Measurements from ENCODE around the gene ZNF407. TPM values are rescaled to one million over a fixed set of nuclear protein-coding genes. Genes with fewer than 3 reads are reported as not detected.

ZNF407 gene
- total RNA-seq, 1 donor from 2014 or later = 23.5 TPM

- intact Hi-C loops (cut with micrococcal nuclease) = no loop called here
Measured at GRCh38 chr18:74819433-74820059, 221.9 kb downstream of the ZNF407 start.

- intact Hi-C loops (cut with micrococcal nuclease) = no loop called here
Measured at GRCh38 chr18:74820160-74820780, 222.6 kb downstream of the ZNF407 start.

- intact Hi-C loops (cut with micrococcal nuclease) = no loop called here
Measured at GRCh38 chr18:74825460-74825859, 227.8 kb downstream of the ZNF407 start.

GRCh38 chr18:74826572-74826971, 228.9 kb downstream of the ZNF407 start:
- intact Hi-C loops (cut with micrococcal nuclease) = no loop called here

- intact Hi-C loops (cut with micrococcal nuclease) = no loop called here
Measured at GRCh38 chr18:74828200-74828599, 230.5 kb downstream of the ZNF407 start.

GRCh38 chr18:74831571-74832250, 234.0 kb downstream of the ZNF407 start:
- intact Hi-C loops (cut with micrococcal nuclease) = no loop called here

- intact Hi-C loops (cut with micrococcal nuclease) = no loop called here
Measured at GRCh38 chr18:74832381-74832780, 234.7 kb downstream of the ZNF407 start.

- intact Hi-C loops (cut with micrococcal nuclease) = no loop called here
Measured at GRCh38 chr18:74832999-74833398, 235.3 kb downstream of the ZNF407 start.

GRCh38 chr18:74834424-74835309, 237.0 kb downstream of the ZNF407 start:
- intact Hi-C loops (cut with micrococcal nuclease) = no loop called here

GRCh38 chr18:74836296-74837139, 238.8 kb downstream of the ZNF407 start:
- intact Hi-C loops (cut with micrococcal nuclease) = no loop called here

- intact Hi-C loops (cut with micrococcal nuclease) = no loop called here
Measured at GRCh38 chr18:74840492-74841167, 243.0 kb downstream of the ZNF407 start.

- intact Hi-C loops (cut with micrococcal nuclease) = no loop called here
Measured at GRCh38 chr18:74841248-74841647, 243.6 kb downstream of the ZNF407 start.

GRCh38 chr18:74849301-74849700, 251.6 kb downstream of the ZNF407 start:
- intact Hi-C loops (cut with micrococcal nuclease) = no loop called here

- intact Hi-C loops (cut with micrococcal nuclease) = no loop called here
Measured at GRCh38 chr18:74856434-74856833, 258.8 kb downstream of the ZNF407 start.

- intact Hi-C loops (cut with micrococcal nuclease) = no loop called here
Measured at GRCh38 chr18:74856928-74857327, 259.3 kb downstream of the ZNF407 start.

GRCh38 chr18:74857901-74858300, 260.2 kb downstream of the ZNF407 start:
- intact Hi-C loops (cut with micrococcal nuclease) = no loop called here

GRCh38 chr18:74861154-74861553, 263.5 kb downstream of the ZNF407 start:
- intact Hi-C loops (cut with micrococcal nuclease) = no loop called here

GRCh38 chr18:74862094-74862493, 264.4 kb downstream of the ZNF407 start:
- intact Hi-C loops (cut with micrococcal nuclease) = no loop called here

- intact Hi-C loops (cut with micrococcal nuclease) = no loop called here
Measured at GRCh38 chr18:74866577-74866976, 268.9 kb downstream of the ZNF407 start.

- intact Hi-C loops (cut with micrococcal nuclease) = no loop called here
Measured at GRCh38 chr18:74868461-74868860, 270.8 kb downstream of the ZNF407 start.

Measured in T-helper 1 cell treated with Interleukin-12 subunit alpha and Interleukin-12 subunit beta and Interleukin-4 antibody, amounts not matched to agents 30 ng/mL and 1 ng/mL, for 36 hours (primary cell).